ENCODE measurements around the gene EIF4G3.

- TF ChIP-seq CTCF (conservative IDR thresholded peaks at IDR 0.05; ENCODE audit: low read depth, low read length) (no peak), EZH2 (IDR thresholded peaks at IDR 0.05; ENCODE audit: borderline replicate concordance, low read depth, low read length, poor library complexity, severe bottlenecking) (no peak)
These were observed 240.1 kb downstream of the EIF4G3 start for GRCh38 chr1:20936621-20937020.

Data from A673 (cell line).